GM23248 (cell line): ENCODE data around the gene ENPP6. TPM values are rescaled to one million over a fixed set of nuclear protein-coding genes. Genes with fewer than 3 reads are reported as not detected.

ENCODE experiments used
- DNase-seq: peaks from one replicate; pipeline ENCODE4 v3.0.0-alpha.2; 2015
- H2AFZ ChIP-seq: fragments of 200-600 bp; sonication (generic); 2 replicates; pipeline ENCODE4 v1.6.1; 2016; ENCODE audit warnings: antibody characterized with exemption
- H3F3A ChIP-seq: fragments of 200-600 bp; sonication (generic); 2 replicates; pipeline ENCODE4 v1.6.1; 2016; ENCODE audit warnings: mild to moderate bottlenecking, antibody characterized with exemption, mixed run types; ENCODE audit not compliant: insufficient read depth
- H3K27ac ChIP-seq: fragments of 200-600 bp; sonication (generic); 2 replicates; pipeline ENCODE4 v1.5.1; 2016; ENCODE audit warnings: mild to moderate bottlenecking
- H3K27me3 ChIP-seq: fragments of 200-600 bp; sonication (generic); replicated peaks from 2 replicates; pipeline ENCODE4 v1.6.1; 2016; ENCODE audit warnings: mild to moderate bottlenecking; ENCODE audit not compliant: insufficient read depth
- H3K36me3 ChIP-seq: fragments of 200-600 bp; sonication (generic); 2 replicates; pipeline ENCODE4 v1.6.1; 2016; ENCODE audit warnings: low read depth, mild to moderate bottlenecking
- H3K4me1 ChIP-seq: fragments of 200-600 bp; sonication (generic); 2 replicates; pipeline ENCODE4 v1.6.1; 2016; ENCODE audit warnings: mild to moderate bottlenecking; ENCODE audit not compliant: insufficient read depth
- H3K4me2 ChIP-seq: fragments of 200-600 bp; sonication (generic); one replicate; pipeline ENCODE4 v1.6.1; 2016; ENCODE audit warnings: mild to moderate bottlenecking; ENCODE audit not compliant: unreplicated experiment
- H3K4me3 ChIP-seq: fragments of 200-600 bp; sonication (generic); 2 replicates; pipeline ENCODE4 v1.5.1; 2016; ENCODE audit warnings: mild to moderate bottlenecking
- H3K79me2 ChIP-seq: fragments of 200-600 bp; sonication (generic); 2 replicates; pipeline ENCODE4 v1.6.1; 2016; ENCODE audit warnings: mild to moderate bottlenecking; ENCODE audit not compliant: insufficient read depth
- H3K9ac ChIP-seq: fragments of 200-600 bp; sonication (generic); 2 replicates; pipeline ENCODE4 v1.6.1; 2016; ENCODE audit warnings: mild to moderate bottlenecking
- H3K9me2 ChIP-seq: fragments of 200-600 bp; sonication (generic); 2 replicates; pipeline ENCODE4 v1.6.1; 2016; ENCODE audit warnings: mixed run types, mild to moderate bottlenecking, moderate library complexity; ENCODE audit not compliant: insufficient read depth
- H3K9me3 ChIP-seq: fragments of 200-600 bp; sonication (generic); one replicate; pipeline ENCODE4 v1.6.1; 2017; ENCODE audit warnings: low read depth
- H4K20me1 ChIP-seq: fragments of 200-600 bp; sonication (generic); 2 replicates; pipeline ENCODE4 v1.6.0; 2016; ENCODE audit not compliant: insufficient read depth
- EZH2 ChIP-seq: fragments of 200-600 bp; sonication (generic); IDR thresholded peaks from 2 replicates; pipeline ENCODE4 v1.6.1; 2018; ENCODE audit warnings: antibody characterized with exemption, mild to moderate bottlenecking; ENCODE audit not compliant: insufficient read depth, poor library complexity, severe bottlenecking
- EZH2phosphoT487 ChIP-seq: fragments of 200-600 bp; sonication (generic); IDR thresholded peaks from 2 replicates; pipeline ENCODE4 v1.6.1; 2018; ENCODE audit warnings: antibody characterized with exemption, moderate library complexity, mild to moderate bottlenecking, low read depth; ENCODE audit not compliant: insufficient read depth
- WGBS, 2 experiments: methylation state at CpG; one replicate each; pipeline ENCODE4 v1.1.6; 2015 to 2017; ENCODE audit warnings: low lambda C conversion rate in 2 of 2, low coverage in 1 of 2; ENCODE audit errors: missing lambda C conversion rate in 2 of 2; 5-methylcytosine and 5-hydroxymethylcytosine counted together
- in situ Hi-C: fragments of 300-500 bp; cut with MboI; formaldehyde crosslinking; loops from 2 replicates; pipeline ENCODE4 v1.15.0; 2020
- polyA plus RNA-seq: library from polyadenylated mRNA; unstranded; fragments of >200 nt; fragmentation: Nextera tagmentation; extraction: Ambion mirVana; gene quantifications from 2 replicates; pipeline ENCODE4 v1.2.1, GENCODE V29; 2016
- total RNA-seq: library from RNA; depleted of rRNA; stranded (reverse); fragments of >200 nt; shearing (Covaris generic); gene quantifications from 2 replicates; pipeline ENCODE4 v1.2.3, GENCODE V29; 2014

ENPP6 gene
- total and polyA plus RNA-seq, 2 experiments from 2014 or later, result not detected

GRCh38 chr4:184235526-184235925 is 17.9 kb upstream of the ENPP6 start:
- Histone ChIP-seq H3K4me3 (no peak overlapping the region), H3K4me1 (no peaks in the 10 kb centered on the region), H3K9me2 (no peaks in the 10 kb centered on the region), H3K36me3 (no peaks in the 10 kb centered on the region), H3K9ac (no peak overlapping the region), H3K27me3 (peaks cover 7% of the 10 kb centered on the region; the same call in 1 of the 2 replicates), H3K9me3 (no peaks in the 10 kb centered on the region), H3K4me2 (no peak overlapping the region), H4K20me1 (no peaks in the 10 kb centered on the region), H3F3A (no peaks in the 10 kb centered on the region), H3K79me2 (no peaks in the 10 kb centered on the region), H2AFZ (no peak overlapping the region), H3K27ac (no peak overlapping the region)
- TF ChIP-seq EZH2phosphoT487 (no peak), EZH2 (no peak)
- no peak for DNase-seq
- in situ Hi-C loops, result no loop called here
- 27 to 32% methylated on average over 3 of the region's 3 CpGs for WGBS, 2 experiments

GRCh38 chr4:184234155-184234554 is 16.5 kb upstream of the ENPP6 start:
- H4K20me1 ChIP-seq, result no peaks in the 10 kb centered on the region
- no peaks in the 10 kb centered on the region for H3K79me2 ChIP-seq
- no peaks in the 10 kb centered on the region for H3K4me1 ChIP-seq
- H2AFZ ChIP-seq, result no peak overlapping the region
- 30 to 39% methylated on average over 4 of the region's 4 CpGs for WGBS, 2 experiments
- H3K9me3 ChIP-seq, result no peaks in the 10 kb centered on the region
- TF ChIP-seq EZH2 (no peak), EZH2phosphoT487 (no peak)
- H3K36me3 ChIP-seq, result no peaks in the 10 kb centered on the region
- no peaks in the 10 kb centered on the region for H3K9me2 ChIP-seq
- no peak overlapping the region for H3K4me2 ChIP-seq
- no peaks in the 10 kb centered on the region for H3F3A ChIP-seq
- no peak overlapping the region for H3K4me3 ChIP-seq
- H3K27me3 ChIP-seq, result peaks cover 7% of the 10 kb centered on the region; the same call in 1 of the 2 replicates
- H3K9ac ChIP-seq, result no peak overlapping the region
- H3K27ac ChIP-seq, result no peak overlapping the region
- in situ Hi-C loops, result no loop called here
- DNase-seq, result no peak

GRCh38 chr4:184232975-184233374 is 15.3 kb upstream of the ENPP6 start:
- Histone ChIP-seq H3K9me3 (no peaks in the 10 kb centered on the region), H3K4me1 (no peaks in the 10 kb centered on the region), H3K27ac (no peak overlapping the region), H3K9ac (no peak overlapping the region), H3F3A (no peaks in the 10 kb centered on the region), H3K79me2 (no peaks in the 10 kb centered on the region), H3K36me3 (no peaks in the 10 kb centered on the region), H2AFZ (no peak overlapping the region), H3K27me3 (peaks cover 7% of the 10 kb centered on the region; the same call in 1 of the 2 replicates), H3K4me2 (no peak overlapping the region), H4K20me1 (no peaks in the 10 kb centered on the region), H3K4me3 (no peak overlapping the region), H3K9me2 (no peaks in the 10 kb centered on the region)
- TF ChIP-seq EZH2 (no peak), EZH2phosphoT487 (no peak)
- WGBS, 2 experiments, result 26 to 32% methylated on average over 4 of the region's 4 CpGs
- no peak for DNase-seq
- in situ Hi-C loops, result no loop called here

GRCh38 chr4:184232202-184232601 is 14.5 kb upstream of the ENPP6 start:
- peaks cover 7% of the 10 kb centered on the region; the same call in 1 of the 2 replicates for H3K27me3 ChIP-seq

GRCh38 chr4:184231573-184231972 is 13.9 kb upstream of the ENPP6 start:
- Histone ChIP-seq H4K20me1 (no peaks in the 10 kb centered on the region), H3K4me3 (no peak overlapping the region), H3K27me3 (peaks cover 7% of the 10 kb centered on the region; the same call in 1 of the 2 replicates), H3K9ac (no peak overlapping the region), H3K4me1 (no peaks in the 10 kb centered on the region), H2AFZ (no peak overlapping the region), H3K27ac (no peak overlapping the region), H3K9me2 (no peaks in the 10 kb centered on the region), H3K36me3 (no peaks in the 10 kb centered on the region), H3K9me3 (no peaks in the 10 kb centered on the region), H3F3A (no peaks in the 10 kb centered on the region), H3K79me2 (no peaks in the 10 kb centered on the region), H3K4me2 (no peak overlapping the region)
- no peak for TF ChIP-seq EZH2phosphoT487
- no peak for TF ChIP-seq EZH2
- WGBS, 2 experiments, result 50 to 62% methylated on average over 2 of the region's 2 CpGs
- DNase-seq, result no peak
- in situ Hi-C loops, result no loop called here

More at GRCh38 chr4:184232202-184232601, 14.5 kb upstream of the ENPP6 start:
- no peaks in the 10 kb centered on the region for H3F3A ChIP-seq
- WGBS, 2 experiments, result 0 to 5% methylated on average over 1 of the region's 1 CpG
- H3K9ac ChIP-seq, result no peak overlapping the region
- H3K4me2 ChIP-seq, result no peak overlapping the region
- no peaks in the 10 kb centered on the region for H3K36me3 ChIP-seq
- H3K4me3 ChIP-seq, result no peak overlapping the region
- H2AFZ ChIP-seq, result no peak overlapping the region
- H3K9me3 ChIP-seq, result no peaks in the 10 kb centered on the region
- no peaks in the 10 kb centered on the region for H3K4me1 ChIP-seq
- H4K20me1 ChIP-seq, result no peaks in the 10 kb centered on the region
- no peak overlapping the region for H3K27ac ChIP-seq
- H3K9me2 ChIP-seq, result no peaks in the 10 kb centered on the region
- in situ Hi-C loops, result no loop called here
- H3K79me2 ChIP-seq, result no peaks in the 10 kb centered on the region
- DNase-seq, result no peak
- TF ChIP-seq EZH2, result no peak
